Measurements from ENCODE around the gene COQ2.
"Not testable (repeated sequence)": the region's sequence is repeated elsewhere in the genome, so short reads cannot be mapped to it uniquely, and the experiment has no call there.

The COQ2 gene

GRCh38 chr4:83284193-83285054, at the start of gene COQ2:
TSS of gene COQ2 (minus strand) at chr4:83284798. CDS start at chr4:83284764, 34 bp downstream.
- in situ Hi-C loops (cut with MboI; ENCODE audit: low sequenced_read_pairs), result loop anchor here (25.0 kb wide), 1 partner anchor 397 kb away; the partner anchor contains the start of gene SEC31A

- in situ Hi-C loops (cut with MboI; ENCODE audit: low sequenced_read_pairs), result no loop called here
Measured at GRCh38 chr4:83331956-83332355, 47.4 kb upstream of the COQ2 start.

- in situ Hi-C loops (cut with MboI; ENCODE audit: low sequenced_read_pairs), result no loop called here
Measured at GRCh38 chr4:83329521-83330110, 45.0 kb upstream of the COQ2 start.

- in situ Hi-C loops (cut with MboI; ENCODE audit: low sequenced_read_pairs), result no loop called here
Measured at GRCh38 chr4:83328521-83329187, 44.1 kb upstream of the COQ2 start.

GRCh38 chr4:83326546-83326945, 41.9 kb upstream of the COQ2 start:
- in situ Hi-C loops (cut with MboI; ENCODE audit: low sequenced_read_pairs), result no loop called here

- in situ Hi-C loops (cut with MboI; ENCODE audit: low sequenced_read_pairs), result not testable (repeated sequence)
Measured at GRCh38 chr4:83325306-83325705, 40.7 kb upstream of the COQ2 start.

GRCh38 chr4:83323136-83323535, 38.5 kb upstream of the COQ2 start:
- in situ Hi-C loops (cut with MboI; ENCODE audit: low sequenced_read_pairs), result no loop called here

GRCh38 chr4:83320548-83320947, 36.0 kb upstream of the COQ2 start:
- in situ Hi-C loops (cut with MboI; ENCODE audit: low sequenced_read_pairs), result no loop called here

- in situ Hi-C loops (cut with MboI; ENCODE audit: low sequenced_read_pairs), result no loop called here
Measured at GRCh38 chr4:83318666-83319065, 34.1 kb upstream of the COQ2 start.

- in situ Hi-C loops (cut with MboI; ENCODE audit: low sequenced_read_pairs), result no loop called here
Measured at GRCh38 chr4:83317671-83318070, 33.1 kb upstream of the COQ2 start.

GRCh38 chr4:83316459-83317165, 32.0 kb upstream of the COQ2 start:
- in situ Hi-C loops (cut with MboI; ENCODE audit: low sequenced_read_pairs), result no loop called here

GRCh38 chr4:83315341-83315870, 30.8 kb upstream of the COQ2 start:
- in situ Hi-C loops (cut with MboI; ENCODE audit: low sequenced_read_pairs), result no loop called here

- in situ Hi-C loops (cut with MboI; ENCODE audit: low sequenced_read_pairs), result no loop called here
Measured at GRCh38 chr4:83308672-83309071, 24.1 kb upstream of the COQ2 start.

GRCh38 chr4:83307920-83308319, 23.3 kb upstream of the COQ2 start:
- in situ Hi-C loops (cut with MboI; ENCODE audit: low sequenced_read_pairs), result no loop called here

- in situ Hi-C loops (cut with MboI; ENCODE audit: low sequenced_read_pairs), result no loop called here
Measured at GRCh38 chr4:83305187-83305586, 20.6 kb upstream of the COQ2 start.

GRCh38 chr4:83297548-83298260, 13.1 kb upstream of the COQ2 start:
- in situ Hi-C loops (cut with MboI; ENCODE audit: low sequenced_read_pairs), result loop anchor here (25.0 kb wide), 1 partner anchor 410 kb away; the partner anchor contains the start of gene SEC31A

- in situ Hi-C loops (cut with MboI; ENCODE audit: low sequenced_read_pairs), result loop anchor here (25.0 kb wide), 1 partner anchor 406 kb away; the partner anchor contains the start of gene SEC31A
Measured at GRCh38 chr4:83293305-83294046, 8.9 kb upstream of the COQ2 start.

- in situ Hi-C loops (cut with MboI; ENCODE audit: low sequenced_read_pairs), result loop anchor here (25.0 kb wide), 1 partner anchor 403 kb away; the partner anchor contains the start of gene SEC31A
Measured at GRCh38 chr4:83290059-83290774, 5.6 kb upstream of the COQ2 start.

- in situ Hi-C loops (cut with MboI; ENCODE audit: low sequenced_read_pairs), result loop anchor here (25.0 kb wide), 1 partner anchor 401 kb away; the partner anchor contains the start of gene SEC31A
Measured at GRCh38 chr4:83288381-83288780, 3.8 kb upstream of the COQ2 start.
